Tibial nerve (tissue), 4 donors: ENCODE results near the gene RGS21.

Source experiments
- EP300 ChIP-seq, 2 donors: sonication (generic); formaldehyde crosslinking; IDR thresholded peaks; one replicate each; pipeline ENCODE4 v1.6.1; 2017; ENCODE audit warnings: antibody characterized with exemption in 2 of 2, mild to moderate bottlenecking in 1 of 2
- POLR2A ChIP-seq, 2 donors: fragments of 450-650 bp; IDR thresholded peaks; one replicate each; pipeline ENCODE4 v1.6.1; 2017; ENCODE audit warnings: antibody characterized with exemption in 2 of 2, mild to moderate bottlenecking in 2 of 2, moderate library complexity in 2 of 2
- TF ChIP-seq, protein P1 (sequence below), 5 experiments: fragments of 200-600 bp in 3 of 5; fragments of 450-650 bp in 2 of 5; sonication (generic) in 3 of 5; IDR thresholded peaks; one replicate each; pipeline ENCODE4 v1.5.1; 2016 to 2019; ENCODE audit warnings: antibody characterized with exemption in 5 of 5, mild to moderate bottlenecking in 3 of 5, moderate library complexity in 2 of 5

DNA sequence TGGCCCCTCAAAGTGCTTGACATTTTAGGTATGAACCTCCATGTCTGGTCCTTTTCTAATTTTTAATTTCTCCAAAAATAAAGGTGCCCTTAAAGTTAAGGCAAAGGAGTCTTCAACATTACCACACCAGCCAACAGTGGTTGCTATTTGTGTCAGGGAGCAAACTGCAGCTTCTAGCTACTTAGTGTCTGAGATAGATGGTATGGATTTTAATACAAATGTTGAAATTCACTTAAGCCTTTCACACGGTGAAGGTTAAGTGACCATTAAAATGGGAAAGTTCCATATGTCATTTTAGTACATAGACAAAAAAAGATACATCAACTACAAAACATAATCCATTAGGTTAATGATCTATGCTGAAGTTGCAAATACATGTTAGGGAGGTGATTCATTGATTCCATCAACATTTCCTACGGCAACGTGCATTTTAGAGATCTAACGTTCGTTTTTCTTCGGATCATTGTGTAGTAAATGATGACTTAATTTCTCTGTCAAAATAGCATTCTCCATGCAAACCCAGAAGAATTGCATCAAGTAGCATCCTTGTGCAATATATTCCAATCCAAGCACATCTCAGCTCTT is 48.2 kb upstream of the RGS21 start:
- TF ChIP-seq, protein P1, sequence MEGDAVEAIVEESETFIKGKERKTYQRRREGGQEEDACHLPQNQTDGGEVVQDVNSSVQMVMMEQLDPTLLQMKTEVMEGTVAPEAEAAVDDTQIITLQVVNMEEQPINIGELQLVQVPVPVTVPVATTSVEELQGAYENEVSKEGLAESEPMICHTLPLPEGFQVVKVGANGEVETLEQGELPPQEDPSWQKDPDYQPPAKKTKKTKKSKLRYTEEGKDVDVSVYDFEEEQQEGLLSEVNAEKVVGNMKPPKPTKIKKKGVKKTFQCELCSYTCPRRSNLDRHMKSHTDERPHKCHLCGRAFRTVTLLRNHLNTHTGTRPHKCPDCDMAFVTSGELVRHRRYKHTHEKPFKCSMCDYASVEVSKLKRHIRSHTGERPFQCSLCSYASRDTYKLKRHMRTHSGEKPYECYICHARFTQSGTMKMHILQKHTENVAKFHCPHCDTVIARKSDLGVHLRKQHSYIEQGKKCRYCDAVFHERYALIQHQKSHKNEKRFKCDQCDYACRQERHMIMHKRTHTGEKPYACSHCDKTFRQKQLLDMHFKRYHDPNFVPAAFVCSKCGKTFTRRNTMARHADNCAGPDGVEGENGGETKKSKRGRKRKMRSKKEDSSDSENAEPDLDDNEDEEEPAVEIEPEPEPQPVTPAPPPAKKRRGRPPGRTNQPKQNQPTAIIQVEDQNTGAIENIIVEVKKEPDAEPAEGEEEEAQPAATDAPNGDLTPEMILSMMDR (IDR thresholded peaks at IDR 0.05) = no peak
- no peak for TF ChIP-seq POLR2A (IDR thresholded peaks at IDR 0.05)
- no peak for TF ChIP-seq EP300 (IDR thresholded peaks at IDR 0.05)
